TTC549 (cell line): ENCODE data around the gene ZNF581.

ENCODE experiments used
- FAIRE-seq: peaks from 2 replicates; lab custom pipeline; 2012; peaks lifted over from hg19 to GRCh38; lab: Jason Lieb, UNC

ZNF581 gene

GRCh38 chr19:55666343-55667005, 23.0 kb downstream of the ZNF581 start:
- FAIRE-seq = no peak

GRCh38 chr19:55667006-55667381, 23.5 kb downstream of the ZNF581 start:
- no peak for FAIRE-seq

- no peak for FAIRE-seq
Observed at GRCh38 chr19:55667511-55667910, 24.1 kb downstream of the ZNF581 start.

GRCh38 chr19:55667958-55668357, 24.5 kb downstream of the ZNF581 start:
- FAIRE-seq = no peak

GRCh38 chr19:55668603-55669348, 25.3 kb downstream of the ZNF581 start:
- no peak for FAIRE-seq

- no peak for FAIRE-seq
Observed at GRCh38 chr19:55669418-55670279, 26.2 kb downstream of the ZNF581 start.

GRCh38 chr19:55670280-55671053, 27.0 kb downstream of the ZNF581 start:
- no peak for FAIRE-seq

GRCh38 chr19:55671054-55671378, 27.6 kb downstream of the ZNF581 start:
- no peak for FAIRE-seq

GRCh38 chr19:55672418-55672817, 29.0 kb downstream of the ZNF581 start:
- FAIRE-seq = no peak

- no peak for FAIRE-seq
Observed at GRCh38 chr19:55673465-55673864, 30.0 kb downstream of the ZNF581 start.

GRCh38 chr19:55673889-55674288, 30.4 kb downstream of the ZNF581 start:
- no peak for FAIRE-seq

GRCh38 chr19:55674459-55674840, 31.0 kb downstream of the ZNF581 start:
- FAIRE-seq = no peak

GRCh38 chr19:55674841-55675660, 31.6 kb downstream of the ZNF581 start, which contains the start of gene EPN1:
Gene EPN1 (plus strand): TSS chr19:55675226. CDS start chr19:55678628, 3,402 bp downstream.
- no peak for FAIRE-seq

GRCh38 chr19:55675661-55676354, 32.4 kb downstream of the ZNF581 start:
- FAIRE-seq = no peak

- no peak for FAIRE-seq
Observed at GRCh38 chr19:55676383-55676782, 32.9 kb downstream of the ZNF581 start.

GRCh38 chr19:55676889-55677505, 33.5 kb downstream of the ZNF581 start:
- no peak for FAIRE-seq

GRCh38 chr19:55677572-55678028, 34.2 kb downstream of the ZNF581 start:
- no peak for FAIRE-seq

GRCh38 chr19:55678121-55678671, 34.7 kb downstream of the ZNF581 start:
- FAIRE-seq = no peak

- FAIRE-seq = no peak
Observed at GRCh38 chr19:55679343-55680257, 36.2 kb downstream of the ZNF581 start.
